Neutrophil (primary cell): ENCODE measurements around the gene TUFM.

ENCODE experiments used
- H3K27ac ChIP-seq: fragments of 200-600 bp; sonication (generic); 2 replicates; pipeline ENCODE4 v1.5.1; 2016; ENCODE audit warnings: mild to moderate bottlenecking, moderate library complexity
- H3K27me3 ChIP-seq: fragments of 200-600 bp; sonication (generic); 2 replicates; pipeline ENCODE4 v1.6.0; 2016; ENCODE audit warnings: mild to moderate bottlenecking
- H3K36me3 ChIP-seq: fragments of 200-600 bp; sonication (generic); 2 replicates; pipeline ENCODE4 v1.5.1; 2017
- H3K4me1 ChIP-seq, 2 experiments: fragments of 200-600 bp in 1 of 2; sonication (generic) in 1 of 2; 1 replicate in 1 of 2; 2 replicates in 1 of 2; pipeline versions ENCODE4 v1.5.1 to v1.6.1; 2013 to 2016; ENCODE audit warnings: low read depth in 1 of 2, low read length in 1 of 2, mild to moderate bottlenecking in 1 of 2, moderate library complexity in 1 of 2; ENCODE audit not compliant: control insufficient read depth in 1 of 2, insufficient read depth in 1 of 2
- H3K4me3 ChIP-seq, 2 experiments: fragments of 200-600 bp in 1 of 2; sonication (generic) in 1 of 2; 1 replicate in 1 of 2; 2 replicates in 1 of 2; pipeline ENCODE4 v1.5.1; 2013 to 2016; ENCODE audit warnings: low read depth in 1 of 2, low read length in 1 of 2, mild to moderate bottlenecking in 1 of 2, moderate library complexity in 1 of 2
- H3K9me3 ChIP-seq: fragments of 200-600 bp; sonication (generic); 2 replicates; pipeline ENCODE4 v1.5.1; 2016
- TF ChIP-seq, protein P1 (sequence below): fragments of 200-600 bp; sonication (generic); IDR thresholded peaks from 2 replicates; pipeline ENCODE4 v1.5.1; 2016; ENCODE audit warnings: antibody characterized with exemption

The TUFM gene

DNA sequence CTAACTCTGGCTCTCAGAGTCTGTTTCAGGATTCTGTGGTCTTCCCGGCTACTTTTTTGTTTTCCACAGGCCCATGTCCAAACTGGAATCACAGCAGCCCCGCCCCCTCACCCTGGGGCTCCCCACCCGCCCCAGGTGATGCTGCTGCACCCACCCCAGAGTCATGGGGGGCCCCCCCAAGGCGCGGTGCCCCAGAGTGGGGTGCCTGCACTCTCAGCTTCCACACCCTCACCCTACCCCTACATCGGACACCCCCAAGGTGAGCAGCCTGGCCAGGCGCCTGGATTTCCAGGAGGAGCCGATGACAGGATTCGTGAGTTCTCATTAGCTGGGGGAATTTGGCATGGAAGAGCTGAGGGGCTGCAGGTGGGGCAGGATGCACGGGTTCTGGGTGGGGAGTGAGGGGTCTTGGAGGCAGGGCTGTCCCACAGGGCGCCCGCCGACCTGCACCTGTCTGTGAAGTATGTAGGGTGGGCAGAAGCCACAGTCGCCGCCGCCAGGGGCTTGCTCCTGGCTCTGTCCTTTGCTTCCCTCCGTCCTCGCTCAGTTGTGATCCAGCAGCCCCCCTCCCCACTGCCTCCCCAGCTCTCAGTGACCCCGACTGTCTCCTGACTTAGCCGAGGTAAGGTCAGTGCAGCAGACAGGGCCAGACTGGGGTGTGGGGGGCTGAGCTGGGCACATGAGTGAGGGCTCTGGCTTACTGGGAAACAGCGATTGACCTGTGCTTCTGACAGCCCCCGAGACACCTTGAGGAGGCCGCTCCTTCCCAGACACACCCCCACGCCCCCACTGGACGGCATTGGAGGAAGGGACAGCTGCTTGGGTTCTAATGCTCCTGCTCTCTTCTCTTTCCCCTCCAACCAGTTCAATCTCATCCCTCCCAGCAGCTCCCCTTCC lies 10.0 kb downstream of the TUFM start:
- Histone ChIP-seq H3K4me1 (no peaks in the 10 kb centered on the region), H3K36me3 (peaks cover 73% of the 10 kb centered on the region), H3K27me3 (no peaks in the 10 kb centered on the region), H3K9me3 (no peaks in the 10 kb centered on the region), H3K27ac (no peak overlapping the region), H3K4me3 (no peak overlapping the region)
- TF ChIP-seq, protein P1, sequence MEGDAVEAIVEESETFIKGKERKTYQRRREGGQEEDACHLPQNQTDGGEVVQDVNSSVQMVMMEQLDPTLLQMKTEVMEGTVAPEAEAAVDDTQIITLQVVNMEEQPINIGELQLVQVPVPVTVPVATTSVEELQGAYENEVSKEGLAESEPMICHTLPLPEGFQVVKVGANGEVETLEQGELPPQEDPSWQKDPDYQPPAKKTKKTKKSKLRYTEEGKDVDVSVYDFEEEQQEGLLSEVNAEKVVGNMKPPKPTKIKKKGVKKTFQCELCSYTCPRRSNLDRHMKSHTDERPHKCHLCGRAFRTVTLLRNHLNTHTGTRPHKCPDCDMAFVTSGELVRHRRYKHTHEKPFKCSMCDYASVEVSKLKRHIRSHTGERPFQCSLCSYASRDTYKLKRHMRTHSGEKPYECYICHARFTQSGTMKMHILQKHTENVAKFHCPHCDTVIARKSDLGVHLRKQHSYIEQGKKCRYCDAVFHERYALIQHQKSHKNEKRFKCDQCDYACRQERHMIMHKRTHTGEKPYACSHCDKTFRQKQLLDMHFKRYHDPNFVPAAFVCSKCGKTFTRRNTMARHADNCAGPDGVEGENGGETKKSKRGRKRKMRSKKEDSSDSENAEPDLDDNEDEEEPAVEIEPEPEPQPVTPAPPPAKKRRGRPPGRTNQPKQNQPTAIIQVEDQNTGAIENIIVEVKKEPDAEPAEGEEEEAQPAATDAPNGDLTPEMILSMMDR = no peak

DNA sequence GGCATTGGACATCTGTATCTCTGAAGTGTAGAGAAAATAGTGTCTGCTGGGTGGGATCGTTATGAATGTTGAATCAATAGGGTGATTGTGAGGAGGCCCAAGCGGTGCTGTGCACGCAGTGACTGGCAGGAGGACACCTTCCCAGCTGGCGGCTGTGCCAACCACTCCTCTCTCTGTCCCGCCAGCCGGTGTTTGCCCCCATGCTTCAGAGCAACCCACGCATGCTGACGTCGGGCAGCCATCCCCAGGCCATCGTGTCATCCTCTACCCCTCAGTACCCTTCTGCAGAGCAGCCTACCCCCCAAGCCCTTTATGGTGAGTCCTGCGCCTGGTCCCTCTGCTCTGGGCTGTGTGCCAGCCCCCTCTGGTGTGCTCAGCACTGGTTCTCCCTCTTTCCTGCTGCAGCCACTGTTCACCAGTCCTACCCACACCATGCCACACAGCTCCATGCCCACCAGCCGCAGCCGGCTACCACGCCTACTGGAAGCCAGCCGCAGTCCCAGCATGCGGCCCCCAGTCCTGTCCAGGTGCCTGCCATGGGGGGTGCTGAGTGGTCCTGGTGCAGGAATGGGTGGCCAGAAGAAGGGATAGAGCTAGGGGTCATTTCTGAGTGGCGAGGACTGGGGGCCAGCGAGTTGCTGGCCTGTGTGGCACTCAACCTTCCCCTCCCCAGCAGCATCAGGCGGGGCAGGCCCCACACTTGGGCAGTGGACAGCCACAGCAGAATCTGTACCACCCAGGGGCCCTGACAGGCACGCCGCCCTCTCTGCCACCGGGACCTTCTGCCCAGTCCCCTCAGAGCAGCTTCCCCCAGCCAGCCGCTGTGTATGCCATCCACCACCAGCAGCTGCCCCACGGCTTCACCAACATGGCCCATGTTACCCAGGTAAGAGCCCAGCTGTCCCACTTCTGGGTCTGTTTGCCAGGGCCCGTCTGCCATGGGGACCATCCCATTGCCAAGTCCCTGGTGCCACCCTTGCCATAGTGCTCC lies 11.0 kb downstream of the TUFM start:
- H3K36me3 ChIP-seq = peaks cover 82% of the 10 kb centered on the region

DNA sequence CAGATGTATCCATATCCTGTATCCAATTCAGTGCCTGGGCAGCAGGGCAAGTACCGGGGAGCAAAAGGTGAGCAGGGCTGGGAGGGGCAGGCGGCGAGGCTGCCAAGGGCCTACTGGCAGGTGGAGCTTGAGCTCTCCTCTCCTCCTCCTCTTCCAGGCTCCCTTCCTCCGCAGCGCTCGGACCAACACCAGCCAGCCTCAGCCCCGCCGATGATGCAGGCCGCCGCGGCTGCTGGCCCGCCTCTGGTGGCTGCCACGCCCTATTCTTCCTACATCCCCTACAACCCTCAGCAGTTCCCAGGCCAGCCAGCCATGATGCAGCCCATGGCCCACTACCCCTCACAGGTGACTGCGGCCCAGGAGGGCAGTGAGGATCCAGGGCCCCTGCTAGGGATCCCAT lies 11.8 kb downstream of the TUFM start:
- peaks cover 90% of the 10 kb centered on the region for H3K36me3 ChIP-seq
- no peak overlapping the region for H3K27ac ChIP-seq
- TF ChIP-seq, protein P1 = no peak
- no peaks in the 10 kb centered on the region for H3K27me3 ChIP-seq
- H3K4me1 ChIP-seq = no peaks in the 10 kb centered on the region
- no peaks in the 10 kb centered on the region for H3K9me3 ChIP-seq
- no peak overlapping the region for H3K4me3 ChIP-seq

More for the DNA sequence above, 11.0 kb downstream of the TUFM start:
- TF ChIP-seq, protein P1 = no peak
- H3K27me3 ChIP-seq = no peaks in the 10 kb centered on the region
- no peak overlapping the region for H3K27ac ChIP-seq
- H3K4me1 ChIP-seq = no peaks in the 10 kb centered on the region
- no peak overlapping the region for H3K4me3 ChIP-seq
- no peaks in the 10 kb centered on the region for H3K9me3 ChIP-seq

DNA sequence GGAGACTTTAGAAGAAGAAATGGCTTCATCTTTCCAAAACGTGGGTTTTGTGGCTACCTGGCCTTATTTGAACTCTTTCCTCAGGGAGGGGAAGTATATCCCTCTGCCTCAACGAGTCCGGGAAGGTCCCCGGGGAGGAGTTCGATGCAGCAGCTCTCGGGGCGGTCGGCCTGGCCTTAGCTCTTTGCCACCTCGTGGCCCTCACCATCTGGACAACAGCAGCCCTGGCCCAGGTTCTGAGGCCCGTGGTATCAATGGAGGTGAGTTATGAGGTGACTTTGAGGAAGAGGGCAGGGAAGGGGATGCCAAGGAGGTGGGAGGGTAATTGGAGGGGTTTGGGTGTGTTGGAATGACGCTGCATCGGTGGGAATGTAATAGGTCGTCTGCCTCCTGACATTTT lies 15.6 kb downstream of the TUFM start:
- no peak overlapping the region for H3K27ac ChIP-seq
- H3K27me3 ChIP-seq = no peaks in the 10 kb centered on the region
- H3K36me3 ChIP-seq = peaks cover 100% of the 10 kb centered on the region
- H3K4me1 ChIP-seq = no peaks in the 10 kb centered on the region
- no peaks in the 10 kb centered on the region for H3K9me3 ChIP-seq
- no peak overlapping the region for H3K4me3 ChIP-seq
- TF ChIP-seq, protein P1 = no peak

DNA sequence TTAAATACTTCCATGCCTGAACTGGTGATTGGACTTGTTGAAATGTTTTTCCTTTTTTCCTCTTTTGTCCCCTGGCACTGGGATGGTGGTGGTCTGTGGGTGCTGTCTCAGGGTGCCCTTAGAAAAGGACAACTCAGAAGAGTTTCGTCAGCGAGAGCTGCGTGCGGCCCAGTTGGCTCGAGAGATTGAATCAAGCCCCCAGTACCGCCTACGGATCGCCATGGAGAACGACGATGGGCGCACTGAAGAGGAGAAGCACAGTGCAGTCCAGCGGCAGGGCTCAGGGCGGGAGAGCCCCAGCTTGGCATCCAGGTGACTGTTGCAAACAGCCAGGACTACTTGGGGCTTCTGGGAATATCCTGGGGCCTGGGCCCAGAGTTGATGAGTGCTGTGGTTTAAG lies 16.4 kb downstream of the TUFM start:
- TF ChIP-seq, protein P1 = no peak
- Histone ChIP-seq H3K4me1 (peaks cover 2 to 7% of the 10 kb centered on the region in 2 experiments), H3K9me3 (no peaks in the 10 kb centered on the region), H3K27me3 (no peaks in the 10 kb centered on the region), H3K27ac (no peak overlapping the region), H3K4me3 (no peak overlapping the region), H3K36me3 (peaks cover 96% of the 10 kb centered on the region)
